ENCODE data around the gene IL1RAPL1.

Gene IL1RAPL1

GRCh38 chrX:29274517-29274916 lies 687.3 kb downstream of the IL1RAPL1 start:
- no peak for TF ChIP-seq CTCF (IDR thresholded peaks at IDR 0.05)

- no peak for TF ChIP-seq CTCF (IDR thresholded peaks at IDR 0.05)
These were observed 688.7 kb downstream of the IL1RAPL1 start for GRCh38 chrX:29275928-29276327.

DNA sequence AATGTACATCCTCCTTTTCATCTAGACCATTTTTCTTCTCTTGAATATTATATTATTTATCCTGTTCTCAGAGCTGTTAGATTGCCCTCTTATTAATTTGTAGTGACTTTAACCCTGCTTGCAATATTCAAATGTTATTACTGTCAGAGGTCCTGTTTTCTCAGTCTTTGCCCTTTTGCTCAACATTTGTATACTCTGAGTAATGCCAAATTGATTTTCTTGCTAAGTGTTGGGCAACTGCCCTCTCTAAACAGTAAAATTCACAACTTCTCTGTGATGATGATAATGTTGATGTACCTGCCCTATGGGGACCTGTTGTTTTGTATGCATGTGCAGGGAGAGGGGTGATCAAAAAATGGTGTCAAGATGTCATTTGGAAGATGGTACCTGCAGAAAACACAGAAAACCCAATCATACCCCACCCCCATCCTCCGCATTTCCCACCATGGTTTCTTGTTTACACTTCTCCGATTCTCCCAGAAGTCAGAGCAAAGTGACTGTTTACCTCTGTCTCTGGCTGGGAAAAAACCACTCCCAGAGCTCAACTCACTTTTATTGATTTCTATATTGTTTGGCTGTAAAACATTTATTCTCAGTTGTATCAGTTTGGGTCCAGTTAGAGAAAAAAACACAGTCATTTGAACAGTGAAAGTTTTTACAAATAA lies 694.0 kb downstream of the IL1RAPL1 start:
- TF ChIP-seq CTCF (IDR thresholded peaks at IDR 0.05): no peak

GRCh38 chrX:29285664-29286063 lies 698.4 kb downstream of the IL1RAPL1 start:
- TF ChIP-seq CTCF (IDR thresholded peaks at IDR 0.05): no peak

DNA sequence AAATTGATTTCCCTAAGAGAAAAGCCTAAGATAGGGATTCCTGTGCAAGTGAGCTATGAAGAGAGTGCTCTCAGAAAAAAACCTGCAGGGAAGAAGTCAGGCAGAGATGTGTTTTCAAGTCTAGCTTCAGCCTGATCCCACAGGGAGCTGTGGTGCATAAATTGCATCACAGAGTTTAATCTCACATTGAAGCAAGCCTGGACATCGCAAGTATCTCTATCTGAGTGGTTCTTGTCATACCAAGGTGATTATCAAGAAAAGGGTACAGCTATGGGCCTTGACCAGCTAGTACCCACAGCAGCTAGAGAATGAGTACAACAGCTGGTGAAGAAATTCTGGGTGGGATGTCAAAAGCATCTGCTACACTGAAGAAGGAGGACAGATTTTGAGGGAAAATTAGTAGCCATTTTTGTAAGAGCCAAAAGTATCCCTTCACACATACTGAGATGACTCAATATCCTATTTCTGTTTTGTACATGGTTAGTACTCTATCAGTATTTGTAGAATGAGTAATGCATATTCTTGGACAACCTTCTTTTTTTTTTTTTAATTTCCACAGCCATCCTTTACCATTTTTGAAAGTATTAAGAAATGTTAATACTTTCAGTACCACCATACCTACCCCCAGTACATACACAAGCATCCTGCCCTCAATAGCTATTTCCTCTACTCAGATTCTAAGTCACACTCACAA lies 708.9 kb downstream of the IL1RAPL1 start:
- no peak for TF ChIP-seq CTCF (IDR thresholded peaks at IDR 0.05)

- no peak for TF ChIP-seq CTCF (IDR thresholded peaks at IDR 0.05)
These were observed 710.0 kb downstream of the IL1RAPL1 start for GRCh38 chrX:29297171-29297800.

DNA sequence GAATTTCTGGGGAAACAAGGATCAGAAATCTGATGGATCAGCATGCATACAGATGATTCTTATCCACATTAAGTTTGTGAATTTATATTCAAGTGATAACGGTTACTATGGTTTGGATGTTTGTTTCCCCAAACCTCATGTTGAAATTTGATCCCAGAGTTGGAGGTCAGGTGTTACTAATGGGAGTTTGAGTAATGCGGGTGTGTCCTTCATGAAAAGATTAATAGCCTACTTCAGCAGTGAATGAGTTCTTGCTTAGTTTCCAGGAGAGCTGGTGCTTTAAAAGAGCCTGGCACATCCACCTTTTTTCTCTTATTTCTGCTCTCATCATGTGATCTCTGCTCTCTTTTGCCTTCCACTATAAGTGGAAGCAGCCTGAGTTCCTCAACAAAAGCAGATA lies 712.4 kb downstream of the IL1RAPL1 start:
- TF ChIP-seq CTCF (IDR thresholded peaks at IDR 0.05): no peak

All from LNCAP (cell line).